ENCODE data around the gene SCGB1A1.

SCGB1A1 gene

DNA sequence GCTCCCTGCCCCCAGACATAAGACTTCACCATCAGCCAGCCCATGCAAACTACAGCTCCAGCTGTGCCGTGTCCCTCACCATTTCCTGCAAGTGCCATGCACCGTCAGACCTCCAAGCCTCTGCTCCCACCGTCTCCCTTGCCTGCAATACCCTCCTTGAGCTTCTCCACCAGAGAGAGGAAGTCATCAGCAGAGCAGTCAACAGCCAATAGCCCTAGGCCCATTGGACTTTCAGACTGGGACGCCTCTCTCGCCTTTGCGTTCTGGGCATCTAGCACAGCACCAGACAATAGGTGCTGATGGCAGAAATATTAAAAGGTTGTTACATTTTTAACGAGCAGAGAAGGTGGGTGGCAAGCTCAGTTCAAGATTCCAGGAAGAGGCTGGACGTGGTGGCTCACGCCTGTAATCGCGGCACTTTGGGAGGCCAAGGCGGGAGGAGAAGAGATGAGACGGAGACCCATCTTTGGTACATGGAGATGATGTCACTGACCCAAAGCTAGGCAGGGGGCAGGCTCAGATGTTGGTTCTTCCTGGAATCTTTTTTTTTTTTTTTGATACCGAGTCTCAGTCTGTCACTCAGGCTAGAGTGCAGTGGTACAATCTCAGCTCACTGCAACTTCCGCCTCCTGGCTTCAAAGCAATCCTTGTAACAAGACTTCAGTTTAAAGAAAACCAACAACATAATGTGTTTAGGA is 31.9 kb downstream of the SCGB1A1 start:
- no peak for DNase-seq

DNA sequence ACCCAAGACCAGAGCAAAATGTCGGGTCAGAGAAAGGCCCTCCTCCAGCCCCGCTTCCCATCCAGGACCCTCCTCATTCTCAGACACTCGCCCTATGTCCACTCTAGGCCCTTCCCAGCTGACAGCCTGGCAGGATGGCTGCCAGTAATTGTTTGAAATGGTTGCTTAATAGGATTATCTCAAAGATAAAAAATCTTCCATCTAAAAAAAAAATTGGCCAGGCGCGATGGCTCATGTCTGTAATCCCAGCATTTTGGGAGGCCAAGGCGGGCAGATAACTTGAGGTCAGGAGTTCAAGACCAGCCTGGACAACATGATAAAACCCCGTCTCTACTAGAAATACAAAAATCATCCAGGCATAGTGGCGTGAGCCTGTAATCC is 32.4 kb downstream of the SCGB1A1 start:
- peak in 1 of 2 experiments; percentile 5 for DNase-seq

DNA sequence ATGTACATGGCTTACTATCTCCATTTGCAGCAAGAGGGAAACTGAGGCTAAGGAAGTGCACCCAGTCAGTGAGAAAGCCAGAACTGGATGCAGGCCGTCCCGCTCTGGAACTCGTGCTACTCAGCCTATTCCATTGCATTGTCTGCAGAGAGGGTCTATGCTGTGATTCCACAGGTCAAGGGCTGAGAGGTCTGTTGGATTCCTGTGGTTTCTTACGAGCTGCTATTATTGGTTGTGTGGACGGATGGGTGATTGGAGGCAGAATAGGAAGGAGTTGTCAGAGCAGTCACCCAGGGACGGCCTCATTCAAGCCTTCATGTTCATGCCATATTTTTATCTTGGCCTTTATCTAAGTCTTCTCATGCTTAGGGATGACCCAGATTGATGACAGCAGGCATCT is 33.4 kb downstream of the SCGB1A1 start:
- DNase-seq: no peak

DNA sequence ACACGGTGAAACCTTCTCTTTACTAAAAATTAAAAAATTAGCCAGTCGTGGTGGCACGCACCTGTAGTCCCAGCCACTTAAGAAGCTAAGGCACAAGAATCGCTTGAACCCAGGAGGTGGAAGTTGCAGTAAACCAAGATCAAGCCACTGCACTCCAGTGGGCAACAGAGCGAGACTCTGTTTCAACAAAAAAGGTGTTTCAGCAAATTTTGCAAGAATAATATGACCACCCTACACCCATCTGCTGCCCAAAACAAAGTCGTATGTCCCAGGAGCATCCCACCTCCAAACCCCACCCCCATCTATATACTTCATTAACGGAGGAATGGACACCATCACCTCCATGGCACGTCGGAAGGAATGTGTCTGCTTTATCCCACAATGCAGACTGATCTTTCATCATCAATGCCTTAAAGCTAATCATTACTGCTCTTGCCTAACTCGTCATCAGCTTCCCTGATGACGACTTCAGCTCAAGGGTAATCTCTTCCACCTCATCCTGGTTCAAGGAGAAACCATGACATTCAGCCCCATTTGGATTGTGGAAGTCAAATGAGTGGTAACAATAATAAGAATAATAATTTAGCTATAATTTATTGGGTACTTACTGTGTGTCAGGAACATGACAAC is 34.1 kb downstream of the SCGB1A1 start:
- DNase-seq: no peak

DNA sequence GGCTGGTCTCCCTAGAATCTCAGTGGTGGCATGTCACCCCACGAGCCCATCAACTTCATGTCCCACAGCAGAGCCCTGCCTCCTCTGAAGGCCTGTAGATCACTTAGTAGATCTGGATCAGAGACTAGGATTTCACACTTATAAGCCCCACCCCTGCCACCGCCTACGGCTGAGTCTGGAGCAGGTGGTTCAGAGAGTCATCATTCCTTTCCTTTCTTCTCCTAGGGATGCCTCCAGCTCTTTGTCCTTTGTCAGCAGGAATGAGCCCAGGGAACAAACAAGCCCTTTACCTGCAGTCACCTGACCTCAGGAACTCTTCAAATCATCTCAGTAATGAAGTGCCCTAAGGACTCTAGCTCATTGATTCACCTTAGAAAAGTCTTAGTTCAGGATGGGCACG is 37.8 kb downstream of the SCGB1A1 start:
- no peak for DNase-seq

DNA sequence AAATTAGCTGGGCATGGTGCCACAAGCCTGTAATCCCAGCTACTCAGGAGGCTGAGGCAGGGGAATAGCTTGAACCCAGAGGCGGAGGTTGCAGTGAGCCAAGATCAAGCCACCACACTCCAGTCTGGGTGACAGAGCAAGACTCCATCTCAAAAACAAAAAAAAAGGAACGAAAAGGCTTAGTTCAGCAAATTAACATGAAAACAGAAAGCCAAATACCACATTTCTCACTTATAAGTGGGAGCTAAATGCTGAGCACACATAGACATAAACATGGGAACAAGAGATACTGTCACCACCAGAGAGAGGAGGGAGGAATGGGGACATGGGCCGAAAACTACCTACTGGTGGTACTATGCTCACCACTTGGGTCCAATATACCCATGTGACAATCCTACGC is 38.6 kb downstream of the SCGB1A1 start:
- DNase-seq: no peak

DNA sequence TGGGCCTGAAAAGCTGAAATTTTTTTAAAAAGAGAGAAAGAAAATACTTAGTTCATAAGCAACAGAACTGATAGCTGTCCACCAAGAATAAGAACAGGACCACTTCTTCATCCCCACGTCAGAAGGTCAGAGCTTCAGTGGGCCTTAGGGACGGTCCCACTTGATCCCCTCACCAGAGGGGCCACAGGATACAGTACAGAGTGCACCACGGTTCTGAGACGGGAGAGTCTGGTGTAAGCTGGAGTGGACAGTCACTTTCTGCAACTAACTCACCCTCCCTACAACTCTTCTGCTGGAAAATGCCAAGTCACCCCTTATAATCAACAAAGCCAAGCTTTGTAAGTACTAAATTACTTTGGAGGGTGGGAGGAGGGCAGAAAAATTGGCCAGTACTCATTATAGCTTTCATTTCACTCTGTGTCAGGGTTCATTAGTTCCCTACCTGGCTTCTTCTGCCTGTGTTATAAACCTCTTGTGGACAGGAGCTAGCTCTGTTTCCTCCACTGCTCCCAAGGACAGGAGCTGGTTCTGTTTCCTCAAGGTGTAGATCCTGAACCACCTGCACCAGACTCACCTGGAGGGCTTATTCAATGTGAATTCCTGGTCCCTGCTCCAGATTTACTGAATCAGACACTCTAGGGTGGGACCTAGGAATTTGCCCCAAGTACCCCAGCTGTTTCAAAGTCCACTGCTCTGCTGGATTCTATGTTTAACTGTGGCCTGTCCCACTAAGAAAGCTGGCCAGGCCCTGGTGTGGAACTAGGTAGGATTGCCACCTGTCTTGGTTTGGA is 39.6 kb downstream of the SCGB1A1 start:
- DNase-seq: no peak

DNA sequence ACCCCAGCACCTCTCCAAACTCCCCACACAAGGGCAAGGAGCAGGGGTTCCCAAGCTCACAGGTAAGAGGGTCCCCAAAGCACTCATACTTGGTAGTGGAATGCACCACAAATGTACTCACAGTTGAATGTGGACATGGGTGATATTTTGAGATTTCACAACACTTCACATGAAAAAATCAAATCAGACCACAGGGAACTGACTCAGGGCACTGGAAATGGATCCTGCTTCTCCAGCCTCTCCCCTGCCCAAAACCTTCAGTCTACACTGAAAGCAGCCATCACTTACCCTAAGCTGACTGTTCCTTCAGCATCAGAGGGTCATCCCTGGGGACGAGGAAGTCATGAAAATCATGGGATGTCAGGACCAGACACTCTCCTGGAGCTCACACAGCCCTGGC is 40.2 kb downstream of the SCGB1A1 start:
- no peak for DNase-seq

DNA sequence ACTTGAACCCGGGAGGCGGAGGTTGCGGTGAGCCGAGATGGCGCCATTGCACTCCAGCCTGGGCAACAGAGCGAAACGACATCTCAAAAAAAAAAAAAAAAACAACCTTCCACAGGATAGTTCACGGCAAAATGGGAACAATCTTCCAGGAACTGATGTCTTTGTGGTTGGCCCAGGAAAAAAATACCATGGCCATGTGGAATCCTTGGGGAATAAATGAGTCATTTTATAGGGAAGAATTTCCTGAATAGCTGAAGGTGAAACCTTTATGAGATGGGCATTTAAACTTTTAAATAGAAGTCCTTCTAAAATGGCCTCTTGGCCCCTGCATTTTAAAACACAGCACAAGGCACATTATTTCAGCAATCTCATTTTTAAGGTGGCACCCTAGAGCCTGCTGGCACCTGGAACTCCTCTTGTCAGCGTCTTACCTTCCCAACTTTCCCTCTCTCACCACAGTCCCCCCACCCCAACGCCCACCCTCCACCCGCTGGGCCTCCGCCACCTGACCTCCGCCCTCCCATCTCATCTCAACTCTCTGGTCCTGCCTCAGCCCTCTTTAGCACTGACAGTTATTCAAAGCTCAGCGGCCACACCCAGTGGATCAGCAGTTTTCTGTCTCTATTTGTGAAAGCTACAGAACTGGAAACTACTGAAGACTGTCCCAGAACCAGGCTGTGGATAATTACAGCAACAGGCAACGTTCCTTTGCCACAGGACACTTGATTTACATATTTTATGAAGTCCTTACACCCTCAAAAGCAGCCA is 43.1 kb downstream of the SCGB1A1 start:
- DNase-seq: no peak

DNA sequence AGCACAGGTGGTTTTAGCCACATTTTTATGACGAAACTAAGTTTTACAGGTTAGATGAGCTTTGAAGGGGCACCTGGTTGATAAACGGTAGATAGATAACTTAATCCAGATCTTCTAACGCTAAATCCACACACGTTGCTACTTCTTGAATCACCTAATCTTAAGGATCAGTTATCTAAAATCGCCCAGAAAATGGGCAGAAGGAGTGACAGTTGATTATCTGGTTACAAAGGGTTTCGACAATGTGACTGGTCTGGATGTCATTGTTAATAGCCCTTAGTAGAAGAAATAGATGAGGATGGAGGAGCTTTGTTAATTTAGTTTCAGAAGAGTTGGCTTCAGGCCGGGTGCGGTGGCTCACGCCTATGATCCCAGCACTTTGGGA is 43.7 kb downstream of the SCGB1A1 start:
- no peak for DNase-seq

DNA sequence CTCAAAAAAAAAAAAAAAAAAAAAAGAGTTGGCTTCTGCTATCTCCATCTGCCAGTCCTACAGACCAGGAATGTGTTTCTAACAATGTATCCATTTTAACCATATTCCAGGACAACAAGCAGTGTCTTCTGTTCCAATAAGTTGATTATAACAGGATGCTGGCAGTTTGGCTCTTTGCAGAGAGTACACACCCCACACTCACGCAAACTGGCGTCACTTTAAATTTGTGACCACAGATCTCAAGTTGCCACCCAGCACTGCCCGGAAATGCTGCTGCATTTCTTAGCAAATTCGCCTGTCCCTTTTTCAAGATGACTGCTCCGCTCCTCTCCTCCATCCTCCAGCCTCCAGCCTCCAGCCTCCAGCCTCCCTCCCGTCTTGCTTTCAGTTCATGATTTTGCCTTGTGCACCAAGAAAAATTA is 44.3 kb downstream of the SCGB1A1 start:
- no peak for DNase-seq

DNA sequence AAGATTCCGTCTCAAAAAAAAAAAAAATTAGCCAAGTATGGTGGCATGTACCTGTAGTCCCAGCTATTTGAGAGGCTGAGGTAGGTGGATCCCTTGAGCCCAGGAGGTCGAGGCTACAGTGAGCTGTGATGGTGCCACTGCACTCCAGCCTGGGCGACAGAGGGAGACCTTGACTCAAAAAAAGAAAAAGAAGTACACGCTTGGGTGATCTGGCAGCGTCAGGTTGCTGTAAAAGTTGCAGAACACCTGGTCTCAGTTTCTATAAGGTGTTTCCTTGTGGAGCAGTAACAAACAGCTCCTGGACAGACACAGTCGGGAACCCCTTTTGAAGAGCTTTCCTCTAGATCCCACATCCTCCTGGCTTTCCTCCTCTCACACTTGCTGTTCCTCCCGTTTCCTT is 45.8 kb downstream of the SCGB1A1 start:
- no peak for DNase-seq

DNA sequence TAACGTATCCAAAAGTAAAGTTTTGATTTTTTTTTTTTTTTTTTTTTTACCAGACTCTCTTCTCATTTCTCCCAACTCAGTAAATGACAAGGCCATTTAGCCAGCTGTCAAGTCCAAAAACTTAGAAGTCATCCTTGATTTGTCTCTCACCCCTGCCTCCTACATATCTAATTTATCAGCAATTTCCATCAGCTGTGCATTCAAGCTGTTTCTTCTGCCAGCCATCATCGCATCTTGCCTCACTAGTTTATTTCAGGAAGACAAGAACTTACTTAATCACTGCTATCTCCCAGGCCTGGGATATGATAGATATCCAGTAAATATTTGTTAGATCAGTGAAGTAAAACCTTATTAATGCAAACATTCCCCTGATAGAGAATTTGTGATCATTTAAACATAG is 47.6 kb downstream of the SCGB1A1 start:
- no peak for DNase-seq

DNA sequence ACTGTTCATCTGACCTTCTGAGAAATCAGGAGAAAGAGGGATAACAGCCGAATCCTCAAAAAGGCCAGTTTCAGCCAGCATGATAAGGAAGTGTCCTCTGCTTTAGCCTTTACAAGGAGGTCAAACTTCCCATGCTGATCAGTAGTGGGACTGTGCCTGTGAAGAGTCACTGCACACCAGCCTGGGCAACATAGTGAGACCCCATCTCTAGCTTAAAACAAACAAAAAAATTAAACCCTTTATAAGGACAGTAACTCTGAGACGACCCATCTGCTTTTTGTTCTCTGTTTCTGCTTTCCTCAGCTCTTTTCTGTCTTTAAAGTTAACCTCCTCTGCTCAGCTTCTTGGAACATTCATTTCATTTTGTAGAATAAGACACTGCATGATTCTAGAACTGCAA is 49.7 kb downstream of the SCGB1A1 start:
- no peak for DNase-seq

DNA sequence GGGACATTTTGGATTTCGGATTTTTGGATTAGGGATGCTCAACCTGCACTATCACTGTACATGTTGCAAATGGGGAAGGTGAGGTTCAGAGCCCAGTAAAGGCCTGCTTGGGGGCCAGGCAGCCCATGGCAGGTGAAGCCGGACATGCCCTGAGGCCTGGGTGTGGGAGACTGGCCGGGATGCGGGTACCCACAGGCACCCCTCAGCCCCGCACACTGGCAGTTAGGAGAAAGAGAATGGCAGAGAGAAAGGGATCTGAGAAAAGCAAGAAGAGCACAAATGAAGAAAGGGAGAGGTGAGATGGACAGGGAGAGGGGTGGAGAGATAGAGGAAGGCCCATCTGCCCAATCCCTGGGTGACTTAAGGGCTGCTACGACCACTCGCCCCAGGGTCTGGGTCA is 52.8 kb downstream of the SCGB1A1 start:
- DNase-seq: no peak

DNA sequence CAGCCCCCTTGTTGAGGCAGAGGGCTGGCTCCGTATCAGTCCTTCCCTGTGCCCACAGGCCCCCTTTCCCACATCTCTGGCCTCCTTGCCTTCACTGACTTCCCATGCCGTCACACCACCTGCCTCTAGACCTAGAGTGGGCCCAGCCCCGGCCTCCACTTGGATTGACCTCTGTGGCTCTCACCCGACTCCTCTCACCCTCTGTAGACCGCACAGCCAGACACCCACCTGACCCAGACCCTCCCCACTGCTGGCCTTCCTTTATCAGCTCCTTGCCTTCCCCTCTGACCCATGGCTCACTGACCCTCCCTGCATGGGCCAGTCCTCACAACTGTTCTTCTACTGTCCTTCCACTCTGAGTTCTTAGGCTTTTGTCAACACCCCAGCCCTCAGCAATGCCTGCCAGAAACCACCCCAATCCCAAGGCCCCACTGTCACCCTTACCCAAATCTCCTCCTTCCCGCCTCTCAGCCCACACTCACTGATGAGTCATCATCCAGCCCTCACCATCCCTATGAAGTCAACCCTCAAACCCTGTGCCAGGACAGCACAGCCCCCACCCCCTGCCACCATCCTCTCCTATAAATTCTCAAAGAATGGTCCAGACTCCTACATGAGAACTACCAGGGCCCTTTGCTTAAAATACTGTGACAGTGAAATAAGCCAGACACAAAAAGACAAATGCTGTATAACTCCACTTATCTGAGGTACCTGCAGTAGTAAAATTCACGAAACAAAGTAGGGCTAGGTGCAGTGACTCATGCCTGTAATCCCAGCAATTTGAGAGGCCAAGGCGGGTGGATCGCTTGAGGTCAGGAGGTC is 53.4 kb downstream of the SCGB1A1 start:
- DNase-seq: no peak

Data from NCI-H524 (cell line).